HG03175 (cell line): ENCODE measurements around the gene BCL2L13.

Experiments used
- ATAC-seq: cut with Tn5 transposase; IDR thresholded peaks from one replicate; pipeline ENCODE4 v1.9.1; 2021; ENCODE audit warnings: mild to moderate bottlenecking, moderate library complexity; ENCODE audit not compliant: unreplicated experiment

BCL2L13 gene

DNA sequence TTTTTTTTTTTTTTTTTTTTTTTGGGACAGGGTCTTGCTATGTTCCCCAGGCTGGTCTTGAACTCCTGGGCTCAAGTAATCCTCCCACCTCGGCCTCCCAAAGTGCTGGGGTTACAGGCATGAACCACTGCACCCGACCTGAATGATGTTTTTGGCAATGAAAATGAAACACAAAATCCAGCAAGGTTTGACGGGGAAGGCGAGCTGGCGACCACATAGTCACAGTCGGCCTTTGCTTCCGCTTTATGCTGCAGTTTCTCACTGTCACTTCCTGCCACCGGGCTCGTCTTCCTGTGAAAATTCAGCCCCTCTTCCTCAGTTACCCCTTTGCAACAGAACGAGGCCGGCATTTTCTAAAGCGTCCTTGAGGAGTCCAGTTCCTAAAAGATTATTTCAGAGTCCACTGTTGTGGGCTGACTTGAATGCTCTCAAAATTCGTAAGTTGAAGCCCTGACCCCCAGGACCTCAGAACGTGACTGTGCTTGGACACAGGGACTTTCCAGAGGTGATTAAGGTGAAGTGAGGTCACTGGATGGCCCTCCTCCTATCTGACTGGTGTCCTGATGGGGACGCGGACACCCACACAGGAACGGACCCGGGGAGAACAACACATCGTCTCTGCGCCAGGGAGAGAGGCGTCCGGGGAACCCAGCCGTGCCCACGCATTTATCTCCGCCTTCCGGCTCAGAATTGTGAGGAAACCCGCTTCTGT, 138.6 kb downstream of the BCL2L13 start:
- peak; percentile 35 for ATAC-seq

DNA sequence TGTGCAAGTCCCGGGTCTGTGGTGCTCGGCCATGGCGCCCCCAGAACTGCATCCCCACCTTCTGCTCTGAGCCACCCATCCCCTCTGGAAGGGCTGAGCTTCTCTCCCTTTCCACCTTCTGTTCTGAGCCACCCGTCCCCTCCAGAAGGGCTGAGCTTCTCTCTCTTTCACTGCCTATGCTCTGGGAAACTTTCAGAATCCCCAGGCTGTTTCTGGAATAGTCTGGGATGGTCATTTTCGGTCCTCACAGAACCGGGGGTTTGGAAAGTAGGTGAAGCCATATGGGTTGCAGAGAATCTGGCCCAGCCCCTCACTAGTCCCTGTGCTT, 139.1 kb downstream of the BCL2L13 start:
- ATAC-seq: no peak

DNA sequence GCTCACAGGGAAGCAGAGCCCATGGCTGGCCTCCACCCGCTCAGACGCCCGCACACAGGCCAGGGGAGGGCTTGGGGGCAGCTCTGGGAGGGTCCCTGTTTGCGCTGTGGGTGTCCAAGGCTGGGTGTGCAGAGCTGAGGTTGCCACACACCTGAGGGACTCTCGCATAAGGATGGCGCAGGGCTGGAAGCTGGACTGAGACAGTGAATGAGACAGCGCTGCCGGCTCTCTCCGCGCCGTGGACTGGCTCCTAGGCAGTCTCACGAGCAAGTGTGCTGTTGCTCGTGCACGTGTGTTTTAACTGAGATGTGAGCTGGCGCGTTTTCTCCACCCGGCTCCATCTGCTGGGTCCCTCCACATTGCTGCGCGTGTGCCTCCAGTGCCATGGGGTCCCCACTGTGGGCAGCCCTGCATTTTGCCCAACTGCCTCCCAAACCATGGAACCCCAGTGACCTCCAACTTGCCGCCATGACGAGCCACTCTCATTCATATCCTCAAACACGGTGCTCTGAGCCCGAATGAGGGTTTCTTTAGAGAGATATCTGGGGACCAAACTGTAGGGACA, 139.9 kb downstream of the BCL2L13 start:
- ATAC-seq: no peak

DNA sequence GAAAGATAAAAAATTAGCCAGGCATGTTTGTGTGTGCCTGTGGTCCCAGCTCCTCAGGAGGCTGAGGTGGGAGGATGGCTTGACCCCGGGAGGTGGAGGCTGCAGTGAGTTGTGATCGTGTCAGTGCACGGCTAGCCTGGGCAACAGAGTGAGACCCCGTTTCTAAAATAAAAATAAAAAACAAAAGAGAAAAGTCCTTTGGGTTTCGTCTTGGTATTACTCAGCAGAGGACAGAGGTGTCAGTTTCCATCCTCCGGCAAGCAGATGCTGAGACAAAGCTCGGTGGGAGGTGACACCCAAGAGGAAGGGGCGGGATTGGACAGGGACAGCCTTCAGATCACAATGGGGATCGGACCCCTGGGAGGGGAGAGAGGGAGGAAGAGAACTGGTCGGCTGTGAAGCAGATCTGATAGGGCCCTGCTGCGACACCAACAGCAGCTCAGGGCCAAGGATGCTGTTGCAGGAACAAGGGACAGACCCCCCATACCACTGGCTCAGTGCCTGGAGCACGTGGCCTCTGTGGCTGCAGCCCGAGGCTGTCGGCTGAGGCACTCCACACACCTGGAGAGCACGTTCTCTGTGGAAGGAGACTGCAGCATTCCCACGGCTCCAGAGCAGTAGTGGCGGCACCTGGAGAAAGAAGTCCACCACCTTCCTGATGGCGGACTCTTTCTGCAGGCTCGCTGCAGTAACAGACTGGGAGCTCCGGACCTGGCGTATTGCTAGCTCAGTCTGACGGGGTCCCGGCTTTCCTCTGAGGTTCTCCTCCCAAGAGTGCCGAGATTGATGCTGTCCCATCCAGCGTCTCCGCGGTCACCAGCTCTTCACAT, 140.9 kb downstream of the BCL2L13 start:
- ATAC-seq: peak; percentile 47

DNA sequence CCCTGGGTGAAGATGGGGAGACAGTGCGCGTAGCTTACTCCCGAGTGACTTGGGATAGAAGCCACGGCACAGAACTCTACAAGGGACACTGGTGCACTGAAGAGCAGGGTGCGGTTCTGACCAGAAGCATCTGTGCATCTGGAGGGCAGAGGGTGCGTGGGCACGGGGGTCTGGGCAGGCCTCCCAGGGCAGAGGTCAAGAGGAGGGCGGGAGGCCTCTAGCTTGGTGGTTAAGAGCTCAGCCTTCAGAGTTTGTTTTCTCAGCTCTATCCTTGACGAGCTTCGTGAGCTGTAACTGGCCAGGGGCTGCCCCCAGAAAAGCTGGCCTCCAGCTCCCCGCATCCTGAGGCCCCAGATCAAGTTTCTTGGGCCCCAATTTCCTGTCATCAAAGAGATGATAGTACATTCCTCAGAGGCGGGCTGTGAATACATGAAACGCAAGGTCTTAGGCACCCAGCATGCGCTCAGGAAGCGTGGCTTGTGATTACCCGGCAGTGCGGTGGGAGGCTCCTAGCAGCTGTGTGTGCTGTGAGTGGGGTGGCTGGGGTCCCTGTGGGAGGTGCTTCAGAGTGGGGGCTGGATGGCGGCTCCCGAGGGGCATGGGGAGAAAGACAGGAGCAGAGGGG, 141.7 kb downstream of the BCL2L13 start:
- no peak for ATAC-seq
